ENCODE measurements around the gene NANOS2. TPM values are rescaled to one million over a fixed set of nuclear protein-coding genes. Genes with fewer than 3 reads are reported as not detected.
A peak's percentile ranks its signal among the peaks of the same experiment; 100 is the strongest.

The NANOS2 gene
- total and polyA plus RNA-seq, 2 of the 13 experiments (the other 11 are each of a cell fraction or from before 2014, with no cell fraction given), result not detected

DNA sequence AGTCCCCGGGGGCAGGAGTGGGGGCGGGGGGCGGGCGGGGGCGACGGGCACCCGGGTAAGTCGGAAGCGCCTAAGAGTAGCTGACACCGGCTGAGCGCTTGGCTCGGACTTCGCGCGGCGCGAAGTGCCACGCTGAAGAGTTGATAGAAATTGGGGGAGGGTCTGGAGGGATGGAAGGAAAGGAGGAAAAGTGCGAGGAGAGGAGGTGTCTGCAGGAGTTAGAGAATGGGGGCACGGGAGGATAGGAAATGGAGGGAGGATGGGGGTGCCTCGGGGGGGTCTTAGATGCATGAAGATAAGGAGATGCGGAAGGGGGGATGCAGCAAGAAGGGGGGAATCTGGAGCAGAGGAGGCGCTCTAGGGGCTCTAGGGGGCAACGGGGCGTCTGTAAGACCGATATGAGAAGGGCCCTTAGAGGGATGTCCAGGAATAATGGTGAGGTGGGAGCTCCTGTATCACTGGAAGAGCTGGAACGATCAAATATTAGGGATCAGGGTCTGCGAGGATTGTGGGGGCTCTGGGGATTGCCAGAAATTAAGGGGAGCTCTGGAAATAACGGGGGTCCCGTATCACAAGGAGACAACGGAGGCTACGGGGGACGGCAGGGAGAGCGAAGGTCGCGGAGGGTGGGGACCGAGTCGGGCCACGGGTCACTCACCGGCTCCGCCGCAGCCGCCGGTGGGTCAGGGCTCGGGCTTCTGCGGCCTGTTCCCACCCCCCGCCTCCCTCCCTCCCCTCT lies 12.5 kb downstream of the NANOS2 start, which contains the start of gene MYPOP (continued):
- 0 out of 2 replicates have a peak, but pooled peaks have one; percentile 36 for TF ChIP-seq ZNF615 (CRISPR knock-in tag; IDR thresholded peaks at IDR 0.05; ENCODE audit: borderline replicate concordance)
- TF ChIP-seq UBTF (CRISPR knock-in tag; IDR thresholded peaks at IDR 0.05), result no peak
- TF ChIP-seq, protein P1, sequence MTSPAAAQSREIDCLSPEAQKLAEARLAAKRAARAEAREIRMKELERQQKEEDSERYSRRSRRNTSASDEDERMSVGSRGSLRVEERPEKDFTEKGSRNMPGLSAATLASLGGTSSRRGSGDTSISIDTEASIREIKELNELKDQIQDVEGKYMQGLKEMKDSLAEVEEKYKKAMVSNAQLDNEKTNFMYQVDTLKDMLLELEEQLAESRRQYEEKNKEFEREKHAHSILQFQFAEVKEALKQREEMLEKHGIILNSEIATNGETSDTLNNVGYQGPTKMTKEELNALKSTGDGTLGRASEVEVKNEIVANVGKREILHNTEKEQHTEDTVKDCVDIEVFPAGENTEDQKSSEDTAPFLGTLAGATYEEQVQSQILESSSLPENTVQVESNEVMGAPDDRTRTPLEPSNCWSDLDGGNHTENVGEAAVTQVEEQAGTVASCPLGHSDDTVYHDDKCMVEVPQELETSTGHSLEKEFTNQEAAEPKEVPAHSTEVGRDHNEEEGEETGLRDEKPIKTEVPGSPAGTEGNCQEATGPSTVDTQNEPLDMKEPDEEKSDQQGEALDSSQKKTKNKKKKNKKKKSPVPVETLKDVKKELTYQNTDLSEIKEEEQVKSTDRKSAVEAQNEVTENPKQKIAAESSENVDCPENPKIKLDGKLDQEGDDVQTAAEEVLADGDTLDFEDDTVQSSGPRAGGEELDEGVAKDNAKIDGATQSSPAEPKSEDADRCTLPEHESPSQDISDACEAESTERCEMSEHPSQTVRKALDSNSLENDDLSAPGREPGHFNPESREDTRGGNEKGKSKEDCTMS (CRISPR knock-in tag; conservative IDR thresholded peaks at IDR 0.05), result no peak
- TF ChIP-seq ZKSCAN1 (IDR thresholded peaks at IDR 0.05; ENCODE audit: low read length), result no peak
- TF ChIP-seq ZNF616 (CRISPR knock-in tag; IDR thresholded peaks at IDR 0.05; ENCODE audit: low read depth), result no peak
- 0 out of 2 replicates have a peak, but pooled peaks have one; percentile 39 for TF ChIP-seq NAIF1 (CRISPR knock-in tag; IDR thresholded peaks at IDR 0.05; ENCODE audit: borderline replicate concordance)
- TF ChIP-seq, protein P2, sequence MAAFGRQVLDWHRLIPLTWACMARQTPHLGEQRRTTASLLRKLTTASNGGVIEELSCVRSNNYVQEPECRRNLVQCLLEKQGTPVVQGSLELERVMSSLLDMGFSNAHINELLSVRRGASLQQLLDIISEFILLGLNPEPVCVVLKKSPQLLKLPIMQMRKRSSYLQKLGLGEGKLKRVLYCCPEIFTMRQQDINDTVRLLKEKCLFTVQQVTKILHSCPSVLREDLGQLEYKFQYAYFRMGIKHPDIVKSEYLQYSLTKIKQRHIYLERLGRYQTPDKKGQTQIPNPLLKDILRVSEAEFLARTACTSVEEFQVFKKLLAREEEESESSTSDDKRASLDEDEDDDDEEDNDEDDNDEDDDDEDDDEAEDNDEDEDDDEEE (CRISPR knock-in tag; IDR thresholded peaks at IDR 0.05), result no peak
- no peak for TF ChIP-seq SIX4 (CRISPR knock-in tag; IDR thresholded peaks at IDR 0.05)
- 0 out of 2 replicates have a peak, but pooled peaks have one; percentile 3 for TF ChIP-seq ZFP82 (CRISPR knock-in tag; IDR thresholded peaks at IDR 0.05; ENCODE audit: borderline replicate concordance)
- TF ChIP-seq ZBTB7A (CRISPR knock-in tag; IDR thresholded peaks at IDR 0.05), result no peak
- no peak for TF ChIP-seq GLI4 (CRISPR knock-in tag; IDR thresholded peaks at IDR 0.05; ENCODE audit: borderline replicate concordance)
- no peak; the same call in 1 of the 2 replicates for TF ChIP-seq SALL2 (CRISPR knock-in tag; IDR thresholded peaks at IDR 0.05)
- no peak for TF ChIP-seq FOXA3 (CRISPR knock-in tag; IDR thresholded peaks at IDR 0.05)
- 0 out of 2 replicates have a peak, but pooled peaks have one; percentile 8 for TF ChIP-seq KMT2A (CRISPR knock-in tag; IDR thresholded peaks at IDR 0.05)
- no peak for TF ChIP-seq ZNF639 (CRISPR knock-in tag; conservative IDR thresholded peaks at IDR 0.05)
- TF ChIP-seq, protein P3, sequence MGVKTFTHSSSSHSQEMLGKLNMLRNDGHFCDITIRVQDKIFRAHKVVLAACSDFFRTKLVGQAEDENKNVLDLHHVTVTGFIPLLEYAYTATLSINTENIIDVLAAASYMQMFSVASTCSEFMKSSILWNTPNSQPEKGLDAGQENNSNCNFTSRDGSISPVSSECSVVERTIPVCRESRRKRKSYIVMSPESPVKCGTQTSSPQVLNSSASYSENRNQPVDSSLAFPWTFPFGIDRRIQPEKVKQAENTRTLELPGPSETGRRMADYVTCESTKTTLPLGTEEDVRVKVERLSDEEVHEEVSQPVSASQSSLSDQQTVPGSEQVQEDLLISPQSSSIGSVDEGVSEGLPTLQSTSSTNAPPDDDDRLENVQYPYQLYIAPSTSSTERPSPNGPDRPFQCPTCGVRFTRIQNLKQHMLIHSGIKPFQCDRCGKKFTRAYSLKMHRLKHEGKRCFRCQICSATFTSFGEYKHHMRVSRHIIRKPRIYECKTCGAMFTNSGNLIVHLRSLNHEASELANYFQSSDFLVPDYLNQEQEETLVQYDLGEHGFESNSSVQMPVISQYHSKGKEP (CRISPR knock-in tag; IDR thresholded peaks at IDR 0.05), result no peak
- TF ChIP-seq STAG1 (CRISPR knock-in tag; IDR thresholded peaks at IDR 0.05), result no peak
- no peak for TF ChIP-seq ZIK1 (CRISPR knock-in tag; IDR thresholded peaks at IDR 0.05; ENCODE audit: borderline replicate concordance, low read depth)
- TF ChIP-seq PITX1 (CRISPR knock-in tag; IDR thresholded peaks at IDR 0.05), result 0 out of 2 replicates have a peak, but pooled peaks have one; percentile 11
- TF ChIP-seq ZNF674 (CRISPR knock-in tag; IDR thresholded peaks at IDR 0.05; ENCODE audit: low read depth), result 0 out of 2 replicates have a peak, but pooled peaks have one; percentile 64
- no peak for TF ChIP-seq FOXK1 (CRISPR knock-in tag; IDR thresholded peaks at IDR 0.05; ENCODE audit: borderline replicate concordance, low read depth)

All from HepG2 (cell line).